GM19463 (cell line): ENCODE measurements around the gene LIMK2.
"Not testable (repeated sequence)": the region's sequence is repeated elsewhere in the genome, so short reads cannot be mapped to it uniquely, and the experiment has no call there.

ENCODE experiments used
- ATAC-seq: cut with Tn5 transposase; IDR thresholded peaks from one replicate; pipeline ENCODE4 v1.9.1; 2021; ENCODE audit warnings: mild to moderate bottlenecking, moderate library complexity; ENCODE audit not compliant: unreplicated experiment

LIMK2 gene

GRCh38 chr22:31210556-31211421 lies 1.3 kb upstream of the LIMK2 start:
- ATAC-seq = no peak

GRCh38 chr22:31211482-31211861 lies 626 bp upstream of the LIMK2 start:
- ATAC-seq = no peak

GRCh38 chr22:31212783-31213629 lies 908 bp downstream of the LIMK2 start:
- ATAC-seq = no peak

DNA sequence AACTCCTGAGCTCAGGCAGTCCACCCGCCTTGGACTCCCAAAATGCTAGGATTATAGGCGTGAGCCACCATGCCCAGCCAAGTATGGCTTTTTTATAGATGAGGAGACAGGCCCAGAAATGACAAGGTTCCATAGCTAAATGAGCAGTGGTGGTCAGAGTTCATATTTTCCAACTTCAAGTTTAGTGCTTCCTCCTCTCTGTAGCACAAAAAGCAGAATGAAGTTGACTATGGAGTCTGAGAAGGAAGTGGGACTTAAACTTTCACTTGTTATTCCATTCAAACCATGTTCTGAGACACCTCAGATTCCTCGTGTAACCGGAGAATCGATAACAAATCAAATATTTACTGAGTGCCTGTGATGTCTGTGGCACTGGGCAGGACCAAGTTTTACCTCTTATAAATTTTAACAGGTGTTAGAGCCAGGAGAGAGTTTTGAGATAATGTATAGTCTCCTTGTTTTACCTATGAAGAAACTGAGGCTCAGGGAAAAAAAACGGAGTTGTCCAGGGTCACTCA lies 3.0 kb downstream of the LIMK2 start:
- no peak for ATAC-seq

- ATAC-seq = no peak
These were observed 6.6 kb downstream of the LIMK2 start for GRCh38 chr22:31218565-31219262.

GRCh38 chr22:31221084-31221483 lies 9.0 kb downstream of the LIMK2 start:
- no peak for ATAC-seq

GRCh38 chr22:31222736-31223135 lies 10.6 kb downstream of the LIMK2 start:
- no peak for ATAC-seq

DNA sequence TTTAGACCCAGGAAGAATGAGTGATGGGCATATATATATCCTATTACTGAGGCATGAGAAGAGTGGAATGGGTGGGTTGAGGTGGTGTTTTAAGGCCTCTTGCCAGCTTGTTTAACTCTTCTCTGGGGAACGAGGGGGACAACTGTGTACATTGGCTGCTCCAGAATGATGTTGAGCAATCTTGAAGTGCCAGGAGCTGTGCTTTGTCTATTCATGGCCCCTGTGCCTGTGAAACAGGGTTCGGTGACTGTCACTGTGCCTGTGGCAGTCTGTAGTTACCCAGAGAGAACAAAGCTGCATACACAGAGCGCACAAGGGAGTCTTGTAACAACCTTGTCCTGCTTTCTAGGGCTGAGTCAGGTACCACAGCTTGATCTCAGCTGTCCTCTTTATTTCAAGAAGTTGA lies 11.7 kb downstream of the LIMK2 start:
- no peak for ATAC-seq

GRCh38 chr22:31224691-31225090 lies 12.6 kb downstream of the LIMK2 start:
- ATAC-seq = not testable (repeated sequence)

DNA sequence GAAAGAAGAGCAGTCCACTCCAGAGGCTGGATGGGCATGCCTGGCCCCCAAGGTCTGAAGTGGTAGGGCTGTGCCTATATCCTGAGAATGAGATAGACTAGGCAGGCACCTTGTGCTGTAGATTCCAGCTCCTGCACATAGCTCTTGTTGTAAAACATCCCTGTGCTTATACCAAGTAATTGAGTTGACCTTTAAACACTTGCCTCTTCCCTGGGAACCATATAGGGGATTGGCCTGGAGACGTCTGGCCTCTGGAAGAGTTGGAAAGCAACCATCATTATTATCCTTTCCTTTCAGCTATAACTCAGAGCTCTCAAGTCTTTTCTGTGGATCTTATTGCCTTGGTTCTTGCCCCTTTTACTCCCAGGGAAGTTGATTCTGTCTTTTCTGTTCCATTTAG lies 15.1 kb downstream of the LIMK2 start:
- no peak for ATAC-seq

- ATAC-seq = no peak
These were observed 17.4 kb downstream of the LIMK2 start for GRCh38 chr22:31229402-31230079.

GRCh38 chr22:31230155-31230870 lies 18.2 kb downstream of the LIMK2 start:
- ATAC-seq = no peak

GRCh38 chr22:31230871-31231621 lies 18.9 kb downstream of the LIMK2 start:
- no peak for ATAC-seq

GRCh38 chr22:31233001-31233400 lies 20.9 kb downstream of the LIMK2 start:
- ATAC-seq = no peak

GRCh38 chr22:31235081-31235480 lies 23.0 kb downstream of the LIMK2 start:
- ATAC-seq = no peak

DNA sequence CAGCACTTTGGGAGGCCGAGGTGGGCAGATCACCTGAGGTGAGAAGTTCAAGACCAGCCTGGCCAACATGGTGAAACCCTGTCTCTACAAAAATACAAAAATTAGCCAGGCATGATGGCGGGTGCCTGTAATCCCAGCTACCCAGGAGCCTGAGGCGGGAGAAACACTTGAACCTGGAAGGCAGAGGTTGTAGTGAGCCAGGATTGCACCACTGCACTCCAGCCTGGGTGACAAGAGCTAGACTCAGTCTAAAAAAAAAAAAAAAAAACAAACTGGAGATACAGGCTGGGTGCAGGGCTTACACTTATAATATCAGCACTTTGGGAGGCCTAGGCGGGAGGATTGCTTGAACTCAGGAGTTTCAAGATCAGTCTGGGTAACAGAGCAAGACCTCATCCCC lies 23.9 kb downstream of the LIMK2 start:
- ATAC-seq = not testable (repeated sequence)

- ATAC-seq = no peak
These were observed 26.0 kb downstream of the LIMK2 start for GRCh38 chr22:31238057-31238456.

DNA sequence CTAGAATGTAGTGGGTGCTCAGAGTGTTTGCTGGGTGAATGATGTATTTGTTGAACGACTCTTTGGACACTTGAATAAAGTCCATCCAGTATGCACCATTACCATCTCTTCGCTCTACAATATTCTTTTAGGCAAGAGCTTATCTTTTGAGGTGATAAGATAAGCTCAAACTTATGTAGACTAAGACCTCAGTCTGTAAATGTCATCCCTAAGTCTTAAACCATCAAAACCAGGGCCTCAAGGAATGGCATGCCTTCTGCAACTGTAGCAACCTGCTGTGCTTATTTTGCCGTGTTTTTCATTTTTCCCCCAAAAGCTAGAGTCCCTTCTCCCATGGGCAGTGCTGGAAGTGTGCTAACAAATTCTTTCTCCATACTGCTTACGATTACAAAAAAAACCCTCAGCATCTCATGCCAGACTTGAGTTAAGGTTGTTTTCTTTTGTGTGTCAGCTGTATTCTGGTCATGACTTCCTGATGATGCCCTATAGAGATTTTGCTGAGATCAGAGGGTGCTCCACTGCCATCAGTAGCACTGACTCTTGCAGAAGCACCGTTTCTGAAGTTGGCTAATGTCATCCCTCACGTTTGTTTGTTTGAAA lies 27.8 kb downstream of the LIMK2 start:
- no peak for ATAC-seq

- no peak for ATAC-seq
These were observed 29.1 kb downstream of the LIMK2 start for GRCh38 chr22:31241200-31241599.
